Bronchial epithelial cell (primary cell): Measurements from ENCODE around the gene TBRG4. TPM values are rescaled to one million over a fixed set of nuclear protein-coding genes. Genes with fewer than 3 reads are reported as not detected.

Experiments used
- DNase-seq: peaks from one replicate; pipeline ENCODE4 v3.0.0-alpha.2; 2010; ENCODE audit warnings: low read depth
- FAIRE-seq: peaks from 2 replicates; lab custom pipeline; 2011; peaks lifted over from hg19 to GRCh38; lab: Jason Lieb, UNC
- H3K27me3 ChIP-seq: 2 replicates; pipeline ENCODE4 v1.5.1; 2011; ENCODE audit warnings: low read length; ENCODE audit not compliant: control insufficient read depth, insufficient read depth
- H3K36me3 ChIP-seq: 2 replicates; pipeline ENCODE4 v1.5.1; 2011; ENCODE audit warnings: low read length; ENCODE audit not compliant: control insufficient read depth, insufficient read depth
- H3K4me3 ChIP-seq: 2 replicates; pipeline ENCODE4 v1.5.1; 2011; ENCODE audit warnings: mild to moderate bottlenecking, low read depth, low read length, control low read depth
- total RNA-seq: library from RNA; depleted of rRNA; stranded (reverse); fragments of >200 nt; gene quantifications from 2 replicates; pipeline ENCODE4 v1.2.1, GENCODE V29; 2014
- TF ChIP-seq, protein P1 (sequence below): IDR thresholded peaks from 2 replicates; pipeline ENCODE4 v1.5.1; 2011; ENCODE audit warnings: mild to moderate bottlenecking, moderate library complexity, low read length, control low read depth, inconsistent platforms; ENCODE audit not compliant: insufficient read depth, severe bottlenecking

Gene TBRG4
- total RNA-seq, 1 donor from 2014 or later = 90.3 TPM

DNA sequence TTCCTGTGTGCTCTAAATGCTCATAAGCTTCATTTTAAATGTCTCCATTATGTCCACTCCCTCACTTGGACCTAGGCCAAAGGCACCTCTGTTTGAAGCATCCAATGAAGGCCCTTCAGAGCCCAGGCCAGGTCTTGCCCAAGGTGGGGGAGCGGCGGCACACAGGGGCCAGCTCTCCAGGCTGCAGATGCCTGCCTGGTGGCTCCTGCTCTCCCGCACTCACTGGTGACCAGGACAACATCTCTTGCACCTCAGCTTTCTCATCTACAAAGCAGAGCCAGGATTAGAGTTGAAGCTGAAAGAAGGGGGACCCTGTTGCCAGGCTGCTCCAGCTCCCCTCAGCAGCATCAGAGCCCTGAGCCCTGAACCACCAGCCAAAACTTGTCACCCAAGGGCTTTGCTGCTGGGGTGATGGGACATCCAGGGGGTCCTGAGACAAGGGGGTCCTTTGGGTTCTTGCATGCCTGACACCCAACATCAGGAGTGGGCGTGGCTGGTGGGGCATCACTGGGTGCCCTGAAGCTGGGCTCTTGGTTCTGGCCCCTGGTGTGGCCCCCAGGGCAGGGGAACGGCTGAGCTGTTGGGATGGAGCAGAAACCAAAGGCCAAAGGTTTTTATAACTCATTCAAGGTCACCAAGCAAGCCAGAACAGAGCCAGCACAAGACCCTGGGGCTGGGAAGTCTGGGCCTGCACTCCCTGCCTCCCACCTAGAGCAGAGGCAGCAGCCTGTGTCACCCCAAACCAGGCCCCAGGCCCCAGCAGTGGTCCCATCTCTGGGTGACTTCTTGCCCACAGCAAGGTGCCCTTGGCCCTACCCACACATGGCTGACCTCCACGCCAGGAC is 24.0 kb downstream of the TBRG4 start:
- DNase-seq (no peak), FAIRE-seq (no peak)
- H3K4me3 ChIP-seq = no peak overlapping the region
- TF ChIP-seq, protein P1, sequence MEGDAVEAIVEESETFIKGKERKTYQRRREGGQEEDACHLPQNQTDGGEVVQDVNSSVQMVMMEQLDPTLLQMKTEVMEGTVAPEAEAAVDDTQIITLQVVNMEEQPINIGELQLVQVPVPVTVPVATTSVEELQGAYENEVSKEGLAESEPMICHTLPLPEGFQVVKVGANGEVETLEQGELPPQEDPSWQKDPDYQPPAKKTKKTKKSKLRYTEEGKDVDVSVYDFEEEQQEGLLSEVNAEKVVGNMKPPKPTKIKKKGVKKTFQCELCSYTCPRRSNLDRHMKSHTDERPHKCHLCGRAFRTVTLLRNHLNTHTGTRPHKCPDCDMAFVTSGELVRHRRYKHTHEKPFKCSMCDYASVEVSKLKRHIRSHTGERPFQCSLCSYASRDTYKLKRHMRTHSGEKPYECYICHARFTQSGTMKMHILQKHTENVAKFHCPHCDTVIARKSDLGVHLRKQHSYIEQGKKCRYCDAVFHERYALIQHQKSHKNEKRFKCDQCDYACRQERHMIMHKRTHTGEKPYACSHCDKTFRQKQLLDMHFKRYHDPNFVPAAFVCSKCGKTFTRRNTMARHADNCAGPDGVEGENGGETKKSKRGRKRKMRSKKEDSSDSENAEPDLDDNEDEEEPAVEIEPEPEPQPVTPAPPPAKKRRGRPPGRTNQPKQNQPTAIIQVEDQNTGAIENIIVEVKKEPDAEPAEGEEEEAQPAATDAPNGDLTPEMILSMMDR = no peak
- no peaks in the 10 kb centered on the region for H3K27me3 ChIP-seq
- H3K36me3 ChIP-seq = no peaks in the 10 kb centered on the region

DNA sequence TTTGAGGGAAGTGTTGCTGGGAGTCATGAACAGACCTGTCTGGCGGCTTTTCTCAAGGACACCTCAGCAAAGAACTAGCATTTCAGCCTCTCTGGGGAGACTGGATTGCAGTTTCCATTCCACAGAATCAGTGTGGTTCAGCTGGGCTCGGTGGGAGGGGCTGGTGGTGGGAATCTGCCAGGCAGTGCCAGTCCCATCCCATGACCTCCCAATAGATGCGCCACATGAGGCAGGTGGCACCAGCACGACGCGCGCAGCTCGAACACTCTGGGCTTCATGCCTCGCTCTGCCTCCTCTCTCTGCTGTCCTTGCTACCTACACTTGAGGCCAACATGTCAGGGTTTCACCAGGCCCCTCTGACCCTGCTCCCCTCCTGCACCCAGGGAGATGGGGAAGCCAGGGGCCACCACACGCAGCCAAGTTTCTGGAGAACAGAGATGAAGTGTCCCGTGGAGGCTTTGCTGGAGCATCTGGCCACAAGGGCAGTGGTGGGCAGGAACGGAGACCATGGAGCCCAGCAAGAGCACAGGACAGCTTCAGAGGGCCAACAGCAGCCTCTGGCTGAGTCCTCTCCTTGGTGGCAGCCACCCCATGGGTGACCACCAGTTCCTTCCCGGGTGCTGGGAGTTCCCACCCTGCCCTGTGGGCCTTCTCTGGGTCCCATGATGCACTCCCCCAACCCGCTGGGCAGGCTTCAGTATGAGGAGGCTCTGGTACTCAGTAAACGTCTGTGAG is 25.0 kb downstream of the TBRG4 start:
- FAIRE-seq (no peak), DNase-seq (no peak)
- no peaks in the 10 kb centered on the region for H3K27me3 ChIP-seq
- H3K36me3 ChIP-seq = no peaks in the 10 kb centered on the region
- TF ChIP-seq, protein P1 = no peak
- H3K4me3 ChIP-seq = no peak overlapping the region

DNA sequence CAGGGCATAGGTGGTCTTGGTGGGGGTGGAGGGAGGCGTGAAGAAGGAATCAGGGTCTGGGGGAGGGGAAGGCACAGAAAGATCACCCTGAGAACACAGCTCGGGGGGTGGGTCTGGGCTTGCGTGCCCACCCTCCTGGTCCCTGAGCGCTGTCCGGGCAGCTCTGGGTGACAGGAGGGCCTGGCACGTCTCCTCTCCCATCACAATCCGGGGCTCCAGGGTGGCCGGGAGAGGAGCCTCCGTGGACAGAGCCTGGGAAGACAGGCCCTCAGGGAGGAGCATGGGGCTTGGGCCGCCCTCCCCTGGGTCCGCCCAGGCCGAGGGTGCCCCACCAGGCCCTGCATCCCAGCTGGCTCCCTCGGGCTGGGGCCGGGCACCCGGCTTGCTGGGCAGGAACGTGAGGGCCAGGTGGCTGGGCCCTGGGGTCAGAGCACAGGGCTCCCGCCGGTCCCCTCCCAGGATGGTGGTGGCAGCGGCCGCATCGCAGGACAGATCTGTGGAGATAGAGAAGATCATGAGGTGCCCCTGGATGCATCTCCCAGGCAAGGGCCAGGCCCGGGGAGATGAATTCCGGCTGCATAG is 25.8 kb downstream of the TBRG4 start:
- H3K4me3 ChIP-seq = no peak overlapping the region
- TF ChIP-seq, protein P1 = no peak
- FAIRE-seq = no peak
- H3K27me3 ChIP-seq = no peaks in the 10 kb centered on the region
- H3K36me3 ChIP-seq = no peaks in the 10 kb centered on the region
- DNase-seq = no peak

DNA sequence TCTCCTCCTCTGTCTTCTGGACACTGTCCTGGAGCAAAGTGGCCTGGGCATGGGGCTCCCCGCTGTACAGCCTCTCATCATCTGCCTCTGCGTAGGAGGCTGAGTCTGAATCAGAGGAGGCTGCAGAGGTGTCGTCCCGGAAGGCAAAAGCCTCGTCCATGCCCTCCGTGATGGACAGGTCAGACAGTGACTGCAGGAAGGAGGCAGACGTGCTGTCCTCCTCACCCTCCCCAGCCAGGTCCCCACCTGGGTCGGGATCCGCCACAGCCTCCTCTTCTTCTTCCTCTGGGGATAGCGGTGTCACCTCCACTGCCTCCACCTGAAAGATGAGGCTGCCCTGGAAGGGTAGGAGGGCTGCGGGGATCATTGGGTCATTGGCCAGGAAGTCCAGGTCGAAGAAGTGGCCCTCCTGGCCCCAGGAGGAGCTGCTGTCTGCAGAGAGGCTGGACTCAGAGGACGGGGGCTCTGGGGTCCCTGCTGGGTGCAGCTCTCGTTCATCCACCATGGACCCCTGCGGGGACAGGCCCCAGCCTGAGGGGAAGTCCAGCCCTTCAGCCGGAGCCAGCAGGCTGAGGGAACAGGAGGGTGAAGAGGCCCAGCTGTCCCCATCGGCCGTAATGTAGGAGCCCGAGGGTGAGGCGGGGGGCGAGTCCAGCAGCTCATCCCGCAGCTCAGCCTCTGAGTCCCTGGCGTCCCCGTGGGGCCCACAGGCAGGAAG is 26.4 kb downstream of the TBRG4 start:
- no peak for FAIRE-seq
- TF ChIP-seq, protein P1 = no peak

DNA sequence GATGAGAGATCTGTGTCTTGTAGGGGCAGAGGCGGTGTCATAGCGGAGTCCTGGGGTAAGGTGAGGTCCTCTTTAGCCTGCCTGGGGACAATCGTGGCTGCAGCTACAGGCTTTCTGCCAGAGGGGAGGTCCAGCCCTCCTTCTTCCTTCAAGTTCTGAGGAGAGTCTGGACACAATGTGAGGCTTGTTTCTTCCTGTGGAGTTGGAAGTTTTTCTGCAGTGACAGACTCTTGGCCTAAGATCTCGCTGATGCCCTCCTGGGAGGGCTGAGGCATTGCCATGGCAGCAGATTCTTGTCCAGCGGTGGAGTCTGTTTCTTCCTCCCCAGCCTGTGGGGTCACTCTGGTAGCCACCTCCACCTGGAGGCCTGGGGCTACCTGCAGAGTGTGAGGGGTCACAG is 27.2 kb downstream of the TBRG4 start:
- Histone ChIP-seq H3K36me3 (no peaks in the 10 kb centered on the region), H3K27me3 (no peaks in the 10 kb centered on the region), H3K4me3 (no peak overlapping the region)
- DNase-seq = no peak
- TF ChIP-seq, protein P1 = no peak
- FAIRE-seq = no peak

More for the DNA sequence above, 26.4 kb downstream of the TBRG4 start:
- H3K4me3 ChIP-seq = no peak overlapping the region
- H3K27me3 ChIP-seq = no peaks in the 10 kb centered on the region
- DNase-seq = no peak
- no peaks in the 10 kb centered on the region for H3K36me3 ChIP-seq
